ENCODE measurements around the gene UBTD1.

GRCh38 chr10:97522071-97522470 lies 23.3 kb downstream of the UBTD1 start:
- TF ChIP-seq CTCF (IDR thresholded peaks at IDR 0.05 in 8 of 11, conservative IDR thresholded peaks at IDR 0.05 in 3 of 11), result no peak
- TF ChIP-seq POLR2A (IDR thresholded peaks at IDR 0.05), result no peak
- no peak for TF ChIP-seq POLR2AphosphoS5 (IDR thresholded peaks at IDR 0.05)

All from spleen (tissue), 7 donors.